ENCODE results near the gene STAT1.
A peak's percentile ranks its signal among the peaks of the same experiment; 100 is the strongest.

STAT1 gene

DNA sequence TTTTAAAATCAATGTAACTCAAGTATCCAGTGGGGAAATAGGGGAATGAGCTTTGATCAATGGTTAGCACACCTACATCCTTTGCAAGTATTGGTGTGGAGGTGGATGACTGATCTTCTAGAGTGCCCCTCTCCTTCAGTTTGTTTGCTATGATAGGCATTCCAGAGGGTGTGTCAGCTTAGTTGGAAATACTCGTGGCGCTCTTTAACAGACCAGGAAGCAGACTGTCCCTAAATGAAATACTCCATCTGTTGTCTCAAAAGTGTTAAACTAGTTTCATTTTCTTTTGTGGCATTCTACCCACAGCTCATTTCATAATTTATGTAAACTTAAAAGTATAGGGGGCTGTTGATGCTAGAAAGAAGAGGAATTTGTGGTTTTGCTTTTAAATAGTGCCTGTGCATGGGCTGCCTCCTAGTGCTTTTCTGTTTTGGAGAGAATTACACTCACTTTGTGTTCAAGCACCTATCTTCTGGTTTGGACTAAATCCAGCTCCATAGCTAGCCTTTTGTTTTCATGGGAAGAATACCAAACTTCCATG, 66.2 kb downstream of the STAT1 start:
- TF ChIP-seq, protein P1, sequence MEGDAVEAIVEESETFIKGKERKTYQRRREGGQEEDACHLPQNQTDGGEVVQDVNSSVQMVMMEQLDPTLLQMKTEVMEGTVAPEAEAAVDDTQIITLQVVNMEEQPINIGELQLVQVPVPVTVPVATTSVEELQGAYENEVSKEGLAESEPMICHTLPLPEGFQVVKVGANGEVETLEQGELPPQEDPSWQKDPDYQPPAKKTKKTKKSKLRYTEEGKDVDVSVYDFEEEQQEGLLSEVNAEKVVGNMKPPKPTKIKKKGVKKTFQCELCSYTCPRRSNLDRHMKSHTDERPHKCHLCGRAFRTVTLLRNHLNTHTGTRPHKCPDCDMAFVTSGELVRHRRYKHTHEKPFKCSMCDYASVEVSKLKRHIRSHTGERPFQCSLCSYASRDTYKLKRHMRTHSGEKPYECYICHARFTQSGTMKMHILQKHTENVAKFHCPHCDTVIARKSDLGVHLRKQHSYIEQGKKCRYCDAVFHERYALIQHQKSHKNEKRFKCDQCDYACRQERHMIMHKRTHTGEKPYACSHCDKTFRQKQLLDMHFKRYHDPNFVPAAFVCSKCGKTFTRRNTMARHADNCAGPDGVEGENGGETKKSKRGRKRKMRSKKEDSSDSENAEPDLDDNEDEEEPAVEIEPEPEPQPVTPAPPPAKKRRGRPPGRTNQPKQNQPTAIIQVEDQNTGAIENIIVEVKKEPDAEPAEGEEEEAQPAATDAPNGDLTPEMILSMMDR (IDR thresholded peaks at IDR 0.05; ENCODE audit: borderline replicate concordance, control extremely low read depth, extremely low read depth, insufficient read depth, missing control alignments), result no peak
- DNase-seq (ENCODE audit: low spot score), result peak; percentile 13

DNA sequence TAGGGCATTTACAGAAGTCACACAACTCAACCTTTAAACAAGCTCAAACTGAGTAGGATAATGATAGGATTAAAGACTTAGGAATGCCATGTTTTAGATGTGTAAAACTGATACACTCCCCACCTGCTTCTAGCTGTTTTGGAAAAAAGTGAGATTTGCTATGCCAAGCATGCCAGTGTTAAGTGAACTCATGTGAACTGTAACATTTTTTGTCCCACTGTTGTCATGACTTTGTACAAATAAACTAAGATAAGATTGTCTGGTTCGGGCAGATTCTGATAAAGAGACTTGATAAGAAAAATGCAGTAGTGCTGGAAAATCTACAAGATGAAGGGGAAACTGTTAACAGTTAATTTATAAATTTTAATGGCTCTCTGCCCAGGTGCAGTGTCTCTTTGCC, 66.8 kb downstream of the STAT1 start:
- TF ChIP-seq, protein P1 (IDR thresholded peaks at IDR 0.05; ENCODE audit: borderline replicate concordance, control extremely low read depth, extremely low read depth, insufficient read depth, missing control alignments), result no peak
- in situ Hi-C loops (cut with MboI; ENCODE audit: low sequenced_read_pairs, unreplicated experiment), result no loop called here
- DNase-seq (ENCODE audit: low spot score), result no peak

More for the DNA sequence above, 66.2 kb downstream of the STAT1 start:
- in situ Hi-C loops (cut with MboI; ENCODE audit: low sequenced_read_pairs, unreplicated experiment), result no loop called here

- TF ChIP-seq, protein P1 (IDR thresholded peaks at IDR 0.05; ENCODE audit: borderline replicate concordance, control extremely low read depth, extremely low read depth, insufficient read depth, missing control alignments), result no peak
- in situ Hi-C loops (cut with MboI; ENCODE audit: low sequenced_read_pairs, unreplicated experiment), result no loop called here
These were observed 70.3 kb downstream of the STAT1 start for GRCh38 chr2:190943706-190944105.

DNA sequence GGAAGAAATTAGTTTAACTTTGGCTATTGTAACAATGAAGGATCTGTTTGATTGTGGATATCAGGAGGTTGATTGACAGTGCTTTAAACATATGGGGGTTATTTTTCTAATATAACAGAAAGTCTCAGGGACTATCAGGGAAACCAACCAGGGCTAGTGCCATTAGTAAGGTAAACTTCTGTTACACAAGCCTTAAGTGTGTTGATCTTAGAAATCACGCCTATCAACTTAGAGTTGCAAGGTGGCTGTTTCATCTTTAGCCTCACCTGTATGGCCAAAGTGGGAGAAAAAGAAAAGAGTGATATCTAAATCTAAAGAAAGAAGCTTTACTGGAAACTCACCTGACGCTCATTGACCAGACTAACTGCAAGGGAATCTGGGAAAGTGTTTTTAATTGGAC, 71.3 kb downstream of the STAT1 start:
- TF ChIP-seq, protein P1 (IDR thresholded peaks at IDR 0.05; ENCODE audit: borderline replicate concordance, control extremely low read depth, extremely low read depth, insufficient read depth, missing control alignments), result no peak
- in situ Hi-C loops (cut with MboI; ENCODE audit: low sequenced_read_pairs, unreplicated experiment), result no loop called here

More at GRCh38 chr2:190943706-190944105, 70.3 kb downstream of the STAT1 start:
- no peak for DNase-seq (ENCODE audit: low spot score)

GRCh38 chr2:190941571-190941970, 72.4 kb downstream of the STAT1 start:
- TF ChIP-seq, protein P1 (IDR thresholded peaks at IDR 0.05; ENCODE audit: borderline replicate concordance, control extremely low read depth, extremely low read depth, insufficient read depth, missing control alignments), result no peak
- DNase-seq (ENCODE audit: low spot score), result no peak
- in situ Hi-C loops (cut with MboI; ENCODE audit: low sequenced_read_pairs, unreplicated experiment), result no loop called here

More for the DNA sequence above, 71.3 kb downstream of the STAT1 start:
- no peak for DNase-seq (ENCODE audit: low spot score)

DNA sequence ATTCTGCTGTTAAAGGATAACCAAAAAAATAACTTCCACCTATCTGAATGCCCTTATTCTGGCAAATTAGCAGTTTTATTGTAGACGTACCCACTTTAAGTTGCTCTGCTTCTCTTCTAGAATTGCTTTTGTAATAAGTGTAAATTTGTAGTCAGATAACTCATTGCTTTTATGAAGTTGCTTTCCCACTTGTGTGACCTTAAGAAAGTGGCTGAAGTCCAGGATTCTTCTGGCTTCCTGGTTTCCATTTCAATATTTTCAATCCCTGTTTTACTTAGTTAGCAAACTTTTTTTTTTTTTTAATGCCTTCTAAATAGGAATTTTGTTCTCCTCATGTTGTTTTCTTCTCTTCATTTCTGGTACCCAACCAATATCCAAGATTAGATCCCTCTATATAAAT, 73.5 kb downstream of the STAT1 start:
- TF ChIP-seq, protein P1 (IDR thresholded peaks at IDR 0.05; ENCODE audit: borderline replicate concordance, control extremely low read depth, extremely low read depth, insufficient read depth, missing control alignments), result no peak
- DNase-seq (ENCODE audit: low spot score), result no peak
- in situ Hi-C loops (cut with MboI; ENCODE audit: low sequenced_read_pairs, unreplicated experiment), result no loop called here
